GM21529 (cell line): ENCODE results near the gene FOXD3.

Experiments
- ATAC-seq: cut with Tn5 transposase; IDR thresholded peaks from one replicate; pipeline ENCODE4 v1.9.1; 2021; ENCODE audit not compliant: unreplicated experiment

Gene FOXD3

DNA sequence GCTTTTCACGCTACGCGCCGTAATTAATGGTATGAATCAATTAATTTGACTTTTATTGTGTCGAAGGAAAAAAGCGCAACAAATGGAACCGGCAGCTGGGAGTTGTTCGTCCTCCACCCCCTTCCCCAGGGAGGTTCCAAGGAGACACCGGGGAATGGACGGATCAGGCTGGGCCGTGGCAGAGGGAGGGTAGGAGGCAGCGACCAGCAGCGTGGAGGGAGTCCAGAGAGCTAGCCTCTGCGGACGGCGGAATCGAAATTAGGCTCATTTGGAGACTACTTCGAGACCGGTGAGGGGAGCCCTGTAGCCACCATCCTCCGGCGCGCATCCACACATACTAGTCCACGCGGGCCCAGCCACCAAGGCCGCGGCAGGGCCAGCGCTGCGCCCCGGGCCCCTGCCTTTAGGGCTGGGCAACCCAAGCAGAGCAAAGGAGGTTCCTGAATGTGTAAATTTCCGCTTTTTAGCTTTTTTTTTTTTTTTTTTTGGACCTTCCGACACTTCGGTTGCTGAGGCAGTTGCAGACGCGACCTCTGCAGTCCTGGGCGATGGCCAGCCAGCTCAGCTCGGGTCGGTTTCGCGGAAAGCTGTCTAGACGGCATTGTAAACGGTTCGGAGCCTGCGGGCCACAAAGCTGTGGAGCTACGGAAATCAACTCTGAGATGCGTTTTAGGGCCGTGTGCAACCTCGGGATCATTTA, 2.2 kb upstream of the FOXD3 start:
- no peak for ATAC-seq

DNA sequence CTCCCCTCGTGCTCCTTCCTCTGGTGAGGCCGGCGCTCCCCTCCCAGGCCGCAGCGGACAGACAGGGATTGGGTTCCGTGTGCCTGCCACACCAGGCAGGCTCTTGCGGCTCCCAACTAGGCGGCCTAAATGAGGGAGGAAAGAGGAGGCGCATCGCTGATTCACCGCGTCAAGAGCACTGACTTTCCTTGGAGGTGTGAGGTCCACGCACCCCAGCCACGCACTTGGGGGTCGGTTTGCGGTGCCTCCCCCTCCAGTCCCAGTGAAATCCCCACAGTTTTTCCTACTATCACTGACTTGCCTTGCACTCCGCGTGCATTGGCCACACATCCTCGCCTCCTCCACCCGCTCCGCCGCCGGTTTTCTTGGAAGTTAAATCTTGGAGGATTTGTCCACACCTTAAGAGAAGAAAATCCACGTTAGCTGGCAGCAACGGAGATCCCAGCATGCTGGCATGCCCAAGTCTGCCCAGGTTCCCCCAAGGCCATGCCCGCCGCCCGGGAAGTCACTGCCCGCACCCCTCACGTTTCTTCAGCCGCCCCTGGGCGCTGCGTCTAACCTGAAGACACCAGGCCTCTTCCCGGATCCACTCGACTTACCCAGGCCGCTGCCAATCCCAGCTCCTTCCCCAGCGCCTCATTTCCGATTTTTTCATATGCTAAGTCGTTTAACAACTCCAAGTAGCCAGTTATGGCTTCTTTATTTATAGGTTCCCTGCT, 1.1 kb upstream of the FOXD3 start:
- no peak for ATAC-seq

GRCh38 chr1:63321785-63322113, 618 bp upstream of the FOXD3 start:
- ATAC-seq: no peak

- ATAC-seq: no peak
Measured at GRCh38 chr1:63322944-63323864, 837 bp downstream of the FOXD3 start.

DNA sequence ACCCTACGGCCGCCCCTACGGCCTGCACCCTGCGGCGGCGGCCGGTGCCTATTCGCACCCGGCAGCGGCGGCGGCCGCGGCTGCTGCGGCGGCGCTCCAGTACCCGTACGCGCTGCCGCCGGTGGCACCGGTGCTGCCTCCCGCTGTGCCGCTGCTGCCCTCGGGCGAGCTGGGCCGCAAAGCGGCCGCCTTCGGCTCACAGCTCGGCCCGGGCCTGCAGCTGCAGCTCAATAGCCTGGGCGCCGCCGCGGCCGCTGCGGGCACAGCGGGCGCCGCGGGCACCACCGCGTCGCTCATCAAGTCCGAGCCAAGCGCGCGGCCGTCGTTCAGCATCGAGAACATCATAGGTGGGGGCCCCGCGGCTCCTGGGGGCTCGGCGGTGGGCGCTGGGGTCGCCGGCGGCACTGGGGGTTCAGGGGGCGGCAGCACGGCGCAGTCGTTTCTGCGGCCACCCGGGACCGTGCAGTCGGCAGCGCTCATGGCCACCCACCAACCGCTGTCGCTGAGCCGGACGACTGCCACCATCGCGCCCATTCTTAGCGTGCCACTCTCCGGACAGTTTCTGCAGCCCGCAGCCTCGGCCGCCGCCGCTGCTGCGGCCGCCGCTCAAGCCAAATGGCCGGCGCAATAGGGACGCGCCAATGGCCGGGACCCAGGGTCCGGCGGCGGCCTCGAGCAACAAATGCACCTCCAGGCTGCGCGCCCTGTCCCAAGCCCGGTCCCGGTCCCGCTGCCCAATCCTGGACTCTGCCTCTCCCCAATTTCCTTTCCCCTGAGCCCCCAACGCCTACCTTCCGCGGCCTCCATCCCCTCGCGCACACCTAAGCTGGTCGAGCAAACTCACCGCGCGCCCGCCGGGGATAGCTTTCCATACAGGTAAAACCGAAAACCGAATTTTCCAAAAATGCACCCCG, 1.8 kb downstream of the FOXD3 start:
- ATAC-seq: no peak

- ATAC-seq: no peak
Measured at GRCh38 chr1:63324779-63325119, 2.4 kb downstream of the FOXD3 start.

- no peak for ATAC-seq
Measured at GRCh38 chr1:63325279-63325985, 3.1 kb downstream of the FOXD3 start.

- no peak for ATAC-seq
Measured at GRCh38 chr1:63326106-63326472, 3.7 kb downstream of the FOXD3 start.

GRCh38 chr1:63326473-63327380, 4.4 kb downstream of the FOXD3 start:
- no peak for ATAC-seq

DNA sequence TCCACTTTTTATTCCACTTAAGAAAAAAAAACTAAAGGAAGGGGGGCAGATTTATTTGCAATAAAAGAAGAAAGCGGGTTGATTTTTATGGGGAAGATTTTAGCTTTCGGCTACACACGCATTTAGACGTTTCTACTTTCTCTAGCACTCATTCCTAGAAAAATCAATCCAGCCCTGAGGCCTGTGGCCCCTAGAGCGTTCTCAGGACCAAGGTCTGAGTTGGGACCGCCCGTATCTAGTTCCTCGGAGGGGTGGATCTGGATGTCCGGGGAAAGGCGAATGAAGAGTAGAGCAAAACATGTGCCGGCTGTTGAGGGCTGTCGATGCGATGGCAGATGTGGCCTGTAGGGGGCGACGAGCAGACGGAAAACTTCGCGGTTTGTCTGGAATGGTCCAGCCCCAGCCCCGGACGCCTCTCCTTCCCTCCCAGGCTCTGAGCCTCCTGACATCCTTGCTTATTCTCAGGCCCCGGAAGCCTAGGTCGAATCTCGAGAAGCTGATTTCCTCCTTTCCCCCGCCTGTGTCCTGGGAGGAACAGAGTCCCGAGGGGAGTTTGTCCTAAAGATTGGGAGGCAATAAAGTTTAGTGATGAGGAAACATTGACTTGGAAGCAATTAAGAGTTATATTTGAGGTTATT, 5.2 kb downstream of the FOXD3 start:
- ATAC-seq: peak; percentile 60

- ATAC-seq: no peak
Measured at GRCh38 chr1:63328122-63328521, 5.8 kb downstream of the FOXD3 start.

DNA sequence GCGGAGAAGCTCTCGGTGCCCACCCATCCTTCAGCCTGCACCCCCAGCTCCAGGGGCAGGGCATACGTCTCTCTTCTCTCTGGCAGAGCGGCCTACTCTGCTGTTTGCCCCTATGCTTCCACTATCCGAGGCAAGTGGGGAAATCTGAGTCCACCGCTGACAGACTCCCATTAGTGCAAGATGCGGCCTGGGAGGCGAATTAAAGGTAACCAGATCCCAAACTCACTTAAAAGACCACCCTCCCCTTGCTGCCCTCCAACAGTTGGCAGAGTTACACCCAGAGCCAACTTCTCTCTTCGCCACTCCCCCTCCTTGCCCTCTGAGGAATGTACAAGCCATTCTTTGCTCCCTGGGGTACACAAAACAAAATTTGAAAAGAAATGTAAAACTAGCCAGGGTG, 6.4 kb downstream of the FOXD3 start:
- ATAC-seq: no peak

DNA sequence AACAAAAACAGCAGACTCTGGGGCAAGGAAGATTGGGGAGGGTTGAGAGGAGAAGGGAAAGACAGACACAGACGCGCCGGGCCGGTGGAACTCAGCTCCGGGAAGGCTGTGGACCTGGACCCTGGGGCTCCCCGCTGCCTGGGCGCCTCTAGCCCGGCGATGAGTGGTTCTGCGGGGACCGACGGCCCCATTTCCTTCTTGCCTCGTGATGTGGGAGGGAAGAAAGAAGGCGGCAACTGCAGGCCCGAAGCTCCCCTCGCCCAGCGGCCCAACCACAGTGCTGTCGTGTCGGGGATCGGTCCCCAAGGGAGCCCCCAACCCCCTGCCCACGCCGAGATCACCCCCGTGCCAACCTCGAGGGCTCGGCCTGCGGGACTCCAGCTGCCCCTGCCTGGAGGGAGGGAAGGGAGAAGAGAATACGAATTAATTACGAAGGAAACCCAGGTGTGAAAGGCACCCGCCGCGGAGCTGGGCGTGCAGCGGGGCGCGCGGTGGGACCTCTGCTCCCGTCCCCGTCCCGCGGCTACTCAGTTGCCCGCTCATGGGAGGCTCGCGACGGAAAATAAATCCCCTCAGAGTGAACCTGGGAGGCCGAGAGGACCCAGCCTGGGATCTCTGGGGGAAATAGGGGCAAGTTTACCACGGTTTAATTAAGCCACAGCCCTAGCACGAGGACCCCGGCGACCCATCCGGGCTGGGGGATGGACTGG, 7.4 kb downstream of the FOXD3 start:
- no peak for ATAC-seq

DNA sequence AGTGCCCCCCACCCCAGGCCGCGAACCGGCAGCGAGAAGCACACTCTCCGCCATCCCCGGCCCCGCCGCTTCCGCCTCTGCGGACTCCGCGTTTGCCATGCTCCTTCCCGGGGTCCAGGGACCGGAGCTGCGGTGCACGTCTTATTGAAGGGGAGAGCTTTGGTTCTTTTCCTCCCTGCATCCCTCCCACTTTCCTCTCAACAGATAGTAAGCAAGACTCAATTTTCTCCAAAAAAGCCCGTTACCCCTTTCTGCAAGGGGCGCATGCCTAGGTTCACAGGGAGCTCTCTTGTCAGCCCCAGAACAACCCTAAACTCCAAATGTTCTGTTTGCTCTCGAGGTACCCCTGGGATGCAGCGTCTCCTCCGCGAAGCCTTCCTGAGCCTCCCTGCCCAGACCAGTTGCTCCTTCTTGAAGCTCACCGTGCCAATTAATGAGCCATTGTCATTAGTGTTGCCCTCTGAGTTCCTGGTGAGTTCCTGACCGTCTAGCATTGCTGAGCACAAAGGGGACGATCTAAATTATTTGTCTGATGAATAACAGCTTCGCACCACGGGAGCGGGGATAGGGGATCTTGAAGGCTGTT, 8.1 kb downstream of the FOXD3 start:
- ATAC-seq: no peak

GRCh38 chr1:63342402-63342801, 20.0 kb downstream of the FOXD3 start:
- no peak for ATAC-seq

- ATAC-seq: no peak
Measured at GRCh38 chr1:63343922-63344321, 21.6 kb downstream of the FOXD3 start.

DNA sequence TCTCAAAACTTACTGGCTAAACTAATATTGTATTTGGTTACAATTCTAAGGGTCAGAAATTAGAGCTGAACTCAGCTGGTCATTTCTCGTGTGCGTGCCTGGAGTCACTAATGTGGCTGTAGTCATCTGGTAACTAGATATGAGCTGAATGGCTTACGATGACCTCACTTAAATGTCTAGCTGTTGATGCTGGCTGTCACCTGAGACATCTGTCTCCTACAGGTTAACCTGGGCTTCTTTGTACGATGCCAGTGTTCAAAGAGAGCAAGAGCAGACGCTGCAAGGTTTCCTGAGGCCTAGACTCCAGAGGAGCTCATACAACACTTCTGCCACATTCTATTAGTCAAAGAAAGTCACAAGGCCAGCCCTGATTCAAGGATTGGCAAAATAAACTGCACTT, 28.0 kb downstream of the FOXD3 start:
- no peak for ATAC-seq

- no peak for ATAC-seq
Measured at GRCh38 chr1:63352736-63353135, 30.4 kb downstream of the FOXD3 start.
